Activated T-cell treated with anti-CD3 and anti-CD28 coated beads, Interleukin-2, amount 50 U/mL, for 24 hours (primary cell): ENCODE results near the gene DMRT3.
"Not testable (repeated sequence)": the region's sequence is repeated elsewhere in the genome, so short reads cannot be mapped to it uniquely, and the experiment has no call there.

Experiments used
- DNase-seq: peaks from one replicate; pipeline ENCODE4 v3.0.0-alpha.2; 2020
- H3K27ac Mint-ChIP-seq: 2 replicates; pipeline ENCODE4 v1.8.0; 2020; ENCODE audit warnings: mild to moderate bottlenecking, mixed read lengths
- H3K27me3 Mint-ChIP-seq: 2 replicates; pipeline ENCODE4 v1.8.0; 2020; ENCODE audit warnings: mixed read lengths
- H3K36me3 Mint-ChIP-seq: 2 replicates; pipeline ENCODE4 v1.8.0; 2020; ENCODE audit warnings: low read depth, mixed read lengths
- H3K4me1 Mint-ChIP-seq: 2 replicates; pipeline ENCODE4 v1.8.0; 2020; ENCODE audit warnings: low read depth, mixed read lengths
- H3K4me3 Mint-ChIP-seq: 2 replicates; pipeline ENCODE4 v1.8.0; 2020; ENCODE audit warnings: mild to moderate bottlenecking, moderate library complexity, mixed read lengths
- H3K9me3 Mint-ChIP-seq: 2 replicates; pipeline ENCODE4 v1.8.0; 2020; ENCODE audit warnings: mixed read lengths

The DMRT3 gene

GRCh38 chr9:976943-977837 lies 735 bp downstream of the DMRT3 start:
- Mint-ChIP-seq H3K4me1 (peaks cover 18% of the 10 kb centered on the region), H3K9me3 (no peaks in the 10 kb centered on the region), H3K36me3 (no peaks in the 10 kb centered on the region), H3K27ac (no peak overlapping the region), H3K27me3 (peaks cover 87% of the 10 kb centered on the region), H3K4me3 (no peak overlapping the region)
- no peak for DNase-seq

GRCh38 chr9:977838-978830 lies 1.7 kb downstream of the DMRT3 start:
- Mint-ChIP-seq H3K4me3 (no peak overlapping the region), H3K4me1 (peaks cover 15% of the 10 kb centered on the region), H3K27ac (no peak overlapping the region), H3K36me3 (no peaks in the 10 kb centered on the region), H3K27me3 (peaks cover 86% of the 10 kb centered on the region), H3K9me3 (no peaks in the 10 kb centered on the region)
- DNase-seq = no peak

GRCh38 chr9:979983-980382 lies 3.5 kb downstream of the DMRT3 start:
- Mint-ChIP-seq H3K36me3 (no peaks in the 10 kb centered on the region), H3K27me3 (peaks cover 84% of the 10 kb centered on the region), H3K4me3 (no peak overlapping the region), H3K27ac (no peak overlapping the region), H3K4me1 (peaks cover 6% of the 10 kb centered on the region), H3K9me3 (no peaks in the 10 kb centered on the region)
- no peak for DNase-seq

- H3K4me1 Mint-ChIP-seq = peaks cover 5% of the 10 kb centered on the region
- H3K27ac Mint-ChIP-seq = no peak overlapping the region
Observed at GRCh38 chr9:980640-981039, 4.2 kb downstream of the DMRT3 start.

GRCh38 chr9:981491-981898 lies 5.0 kb downstream of the DMRT3 start:
- no peak overlapping the region for H3K4me3 Mint-ChIP-seq
- no peaks in the 10 kb centered on the region for H3K9me3 Mint-ChIP-seq
- no peak overlapping the region for H3K27ac Mint-ChIP-seq
- peaks cover 82% of the 10 kb centered on the region for H3K27me3 Mint-ChIP-seq
- H3K4me1 Mint-ChIP-seq = no peaks in the 10 kb centered on the region
- no peaks in the 10 kb centered on the region for H3K36me3 Mint-ChIP-seq
- no peak for DNase-seq

More at GRCh38 chr9:980640-981039, 4.2 kb downstream of the DMRT3 start:
- no peak for DNase-seq
- H3K27me3 Mint-ChIP-seq = peaks cover 80% of the 10 kb centered on the region
- H3K4me3 Mint-ChIP-seq = no peak overlapping the region
- H3K36me3 Mint-ChIP-seq = no peaks in the 10 kb centered on the region
- H3K9me3 Mint-ChIP-seq = no peaks in the 10 kb centered on the region

GRCh38 chr9:982394-983230 lies 6.2 kb downstream of the DMRT3 start:
- H3K4me3 Mint-ChIP-seq = no peak overlapping the region
- H3K27ac Mint-ChIP-seq = no peak overlapping the region
- H3K36me3 Mint-ChIP-seq = no peaks in the 10 kb centered on the region
- DNase-seq = no peak
- H3K4me1 Mint-ChIP-seq = no peaks in the 10 kb centered on the region
- no peaks in the 10 kb centered on the region for H3K9me3 Mint-ChIP-seq
- peaks cover 88% of the 10 kb centered on the region for H3K27me3 Mint-ChIP-seq

- no peak for DNase-seq
- Mint-ChIP-seq H3K4me3 (no peak overlapping the region), H3K4me1 (peaks cover 2% of the 10 kb centered on the region), H3K9me3 (no peaks in the 10 kb centered on the region), H3K27ac (no peak overlapping the region), H3K27me3 (peaks cover 32% of the 10 kb centered on the region), H3K36me3 (no peaks in the 10 kb centered on the region)
Observed at GRCh38 chr9:994005-994404, 17.6 kb downstream of the DMRT3 start.

GRCh38 chr9:995192-995591 lies 18.7 kb downstream of the DMRT3 start:
- no peaks in the 10 kb centered on the region for H3K9me3 Mint-ChIP-seq
- no peak for DNase-seq
- no peak overlapping the region for H3K27ac Mint-ChIP-seq
- H3K36me3 Mint-ChIP-seq = no peaks in the 10 kb centered on the region
- H3K4me3 Mint-ChIP-seq = no peak overlapping the region
- H3K4me1 Mint-ChIP-seq = peaks cover 5% of the 10 kb centered on the region
- H3K27me3 Mint-ChIP-seq = peaks cover 26% of the 10 kb centered on the region

GRCh38 chr9:995781-996180 lies 19.3 kb downstream of the DMRT3 start:
- Mint-ChIP-seq H3K9me3 (no peaks in the 10 kb centered on the region), H3K27ac (no peak overlapping the region), H3K36me3 (no peaks in the 10 kb centered on the region), H3K27me3 (peaks cover 20% of the 10 kb centered on the region), H3K4me3 (no peak overlapping the region), H3K4me1 (peaks cover 5% of the 10 kb centered on the region)
- DNase-seq = no peak

GRCh38 chr9:998299-999110 lies 22.1 kb downstream of the DMRT3 start:
- not testable (repeated sequence) for H3K36me3 Mint-ChIP-seq, H3K27ac Mint-ChIP-seq, H3K4me1 Mint-ChIP-seq, H3K27me3 Mint-ChIP-seq, DNase-seq, H3K4me3 Mint-ChIP-seq, H3K9me3 Mint-ChIP-seq

- peaks cover 25% of the 10 kb centered on the region for H3K27me3 Mint-ChIP-seq
- H3K4me3 Mint-ChIP-seq = no peak overlapping the region
- no peaks in the 10 kb centered on the region for H3K9me3 Mint-ChIP-seq
- no peak for DNase-seq
- H3K36me3 Mint-ChIP-seq = no peaks in the 10 kb centered on the region
- no peak overlapping the region for H3K27ac Mint-ChIP-seq
- H3K4me1 Mint-ChIP-seq = peaks cover 7% of the 10 kb centered on the region
Observed at GRCh38 chr9:1001838-1002237, 25.4 kb downstream of the DMRT3 start.

- peaks cover 34% of the 10 kb centered on the region for H3K27me3 Mint-ChIP-seq
- H3K4me1 Mint-ChIP-seq = peaks cover 7% of the 10 kb centered on the region
- H3K27ac Mint-ChIP-seq = no peak overlapping the region
- no peak overlapping the region for H3K4me3 Mint-ChIP-seq
- DNase-seq = no peak
- no peaks in the 10 kb centered on the region for H3K36me3 Mint-ChIP-seq
- H3K9me3 Mint-ChIP-seq = no peaks in the 10 kb centered on the region
Observed at GRCh38 chr9:1002678-1003077, 26.2 kb downstream of the DMRT3 start.

GRCh38 chr9:1005043-1005667 lies 28.7 kb downstream of the DMRT3 start:
- no peak for DNase-seq
- H3K4me1 Mint-ChIP-seq = peaks cover 2% of the 10 kb centered on the region
- no peaks in the 10 kb centered on the region for H3K36me3 Mint-ChIP-seq
- H3K4me3 Mint-ChIP-seq = no peak overlapping the region
- peaks cover 55% of the 10 kb centered on the region for H3K27me3 Mint-ChIP-seq
- no peaks in the 10 kb centered on the region for H3K9me3 Mint-ChIP-seq
- no peak overlapping the region for H3K27ac Mint-ChIP-seq
